IPS DF 4.7 (cell line): ENCODE results near the gene LIMS2.

Experiments used
- DNase-seq: peaks from one replicate; pipeline ENCODE4 v3.0.0-alpha.2; 2013; ENCODE audit warnings: low spot score; ENCODE audit errors: extremely low read depth

The LIMS2 gene

DNA sequence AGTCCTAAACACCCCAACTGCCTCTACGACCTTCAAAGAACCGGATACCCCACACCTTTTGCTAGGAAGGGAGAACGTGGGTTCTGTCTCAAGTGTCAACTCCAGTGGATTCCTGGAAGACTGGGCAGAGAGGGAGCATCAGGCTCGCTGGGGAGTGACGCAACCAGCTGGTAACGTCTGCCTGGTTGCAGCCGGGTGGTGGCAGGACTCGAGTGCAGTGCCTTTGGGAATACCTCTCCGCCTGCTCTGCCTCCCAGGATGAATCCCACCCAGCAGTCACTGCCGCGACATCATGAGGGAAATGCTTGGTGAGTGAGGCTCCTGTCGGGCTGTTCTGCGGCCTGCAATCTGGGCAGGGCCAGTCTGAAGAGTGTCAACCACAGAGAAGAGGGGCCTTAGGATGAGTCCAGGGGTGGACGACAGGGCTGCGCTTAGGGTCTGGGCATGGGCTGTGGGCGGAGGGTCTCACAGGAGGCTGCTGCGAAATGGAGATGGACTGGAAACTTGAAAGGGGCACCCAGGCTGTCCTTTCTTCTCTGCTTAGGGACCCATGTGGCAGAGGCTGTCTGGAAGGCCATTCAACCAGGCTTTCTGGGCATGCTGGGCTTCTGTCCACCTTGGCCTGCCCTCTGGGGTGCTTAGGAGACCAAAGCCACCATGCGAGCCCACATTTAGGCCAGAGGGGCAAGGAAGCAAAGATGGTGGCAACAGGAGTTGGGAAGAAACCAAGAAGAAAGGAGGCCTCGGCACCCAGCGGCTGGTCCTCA is 16.5 kb downstream of the LIMS2 start:
- DNase-seq: no peak

DNA sequence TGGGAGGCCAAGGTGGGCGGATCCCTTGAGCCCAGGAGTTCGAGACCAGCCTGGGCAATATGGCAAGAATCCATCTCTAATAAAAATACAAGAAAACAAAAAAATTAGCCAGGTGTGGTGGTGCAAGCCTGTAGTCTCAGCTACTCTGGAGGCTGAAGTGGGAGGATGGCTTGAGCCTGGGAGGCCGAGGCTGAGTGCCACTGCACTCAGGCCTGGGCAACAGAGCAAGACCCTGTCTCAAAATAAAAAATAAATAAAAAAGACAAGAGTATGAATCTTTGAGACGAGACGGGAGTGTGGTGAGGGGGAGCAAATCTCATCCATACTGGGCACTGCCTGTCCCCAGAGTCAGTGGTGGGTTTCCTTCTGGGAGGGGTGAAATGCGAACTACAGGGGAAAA is 17.2 kb downstream of the LIMS2 start:
- DNase-seq: no peak

DNA sequence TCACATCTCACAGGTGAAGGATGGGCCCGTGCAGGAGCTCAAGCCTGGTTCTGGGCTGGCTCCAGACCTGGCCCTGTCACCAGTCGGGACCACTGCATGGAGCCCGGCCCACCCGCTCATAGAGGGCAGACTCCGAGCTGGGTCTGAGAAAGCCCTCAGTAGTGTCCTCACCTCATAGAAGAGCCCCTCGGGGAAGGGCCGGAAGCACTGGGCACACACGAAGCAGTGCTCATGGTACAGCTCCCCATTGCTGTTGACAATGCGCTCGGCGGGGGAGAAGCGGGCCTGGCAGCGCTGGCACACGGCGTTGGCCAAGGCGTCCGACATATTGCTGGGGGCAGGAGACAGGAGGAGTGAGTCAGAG is 18.1 kb downstream of the LIMS2 start:
- DNase-seq: no peak

DNA sequence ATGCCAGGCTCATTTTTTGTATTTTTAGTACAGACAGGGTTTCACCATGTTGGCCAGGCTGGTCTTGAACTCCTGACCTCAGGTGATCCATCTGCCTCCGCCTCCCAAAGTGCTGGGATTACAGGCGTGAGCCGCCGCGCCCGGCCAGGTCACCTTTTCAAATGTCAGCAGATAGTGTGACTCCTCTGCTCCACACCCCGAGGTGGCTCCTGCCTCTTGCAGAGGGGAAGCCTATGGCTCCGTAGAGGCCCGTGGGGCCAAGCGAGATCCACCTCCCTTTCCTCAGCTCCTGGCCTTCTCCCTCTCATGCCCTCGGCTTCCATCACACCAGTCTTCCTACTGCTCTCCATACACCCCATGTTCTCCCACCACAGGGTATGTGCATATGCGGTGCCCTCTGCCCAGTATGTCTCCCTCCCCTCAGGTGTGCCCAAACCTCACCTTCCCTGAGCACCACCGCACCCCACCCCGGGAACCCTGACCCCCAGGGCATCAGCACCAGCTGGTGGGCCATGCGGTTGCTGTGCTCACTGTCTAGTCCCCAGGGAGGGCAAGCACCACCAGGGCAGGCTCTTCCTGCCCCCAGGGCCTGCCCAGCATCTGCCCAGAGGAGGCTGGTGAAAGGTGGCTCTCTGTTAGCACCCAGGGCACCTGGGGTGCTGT is 18.6 kb downstream of the LIMS2 start:
- no peak for DNase-seq

DNA sequence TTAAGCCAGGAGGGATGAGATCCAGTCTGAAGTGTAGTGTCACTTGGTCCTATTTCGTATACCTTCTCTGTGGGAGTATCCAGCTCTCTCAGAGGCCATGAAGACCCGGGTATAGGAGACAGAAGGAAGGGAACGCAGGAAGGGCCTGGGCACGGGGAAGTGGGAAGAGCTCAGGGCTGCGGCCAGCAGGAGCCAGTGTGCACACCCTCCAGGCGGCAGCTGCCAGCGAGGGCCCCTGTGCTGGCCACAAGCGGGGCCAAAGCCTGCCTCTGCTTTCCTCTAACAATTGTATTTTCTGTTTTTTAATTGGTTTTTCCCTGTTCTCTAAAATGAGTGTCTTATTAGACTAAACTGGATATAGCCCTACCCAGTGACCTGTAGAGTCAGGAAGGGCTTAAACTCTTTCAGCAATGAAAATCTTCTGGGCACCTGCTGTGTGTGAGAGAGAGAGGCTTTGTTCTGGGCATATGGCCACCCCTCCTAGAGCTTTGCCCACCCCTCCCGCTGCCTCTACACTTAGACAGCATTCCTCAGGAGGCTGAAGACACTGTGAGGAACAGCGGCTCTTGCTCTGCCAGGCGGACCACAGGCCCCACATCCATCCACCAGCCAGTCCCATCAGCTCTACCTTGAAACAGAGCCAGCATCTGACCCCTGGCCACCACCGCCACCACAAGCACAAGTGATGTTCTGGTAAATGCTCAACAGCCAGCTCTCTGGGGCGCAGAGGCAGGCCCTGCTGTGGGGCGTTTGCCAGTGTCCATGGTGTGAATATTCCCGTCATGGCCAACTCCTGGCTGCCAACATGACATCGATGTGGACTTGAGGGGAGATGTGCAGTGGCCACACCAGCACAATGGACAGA is 19.9 kb downstream of the LIMS2 start:
- DNase-seq: no peak

DNA sequence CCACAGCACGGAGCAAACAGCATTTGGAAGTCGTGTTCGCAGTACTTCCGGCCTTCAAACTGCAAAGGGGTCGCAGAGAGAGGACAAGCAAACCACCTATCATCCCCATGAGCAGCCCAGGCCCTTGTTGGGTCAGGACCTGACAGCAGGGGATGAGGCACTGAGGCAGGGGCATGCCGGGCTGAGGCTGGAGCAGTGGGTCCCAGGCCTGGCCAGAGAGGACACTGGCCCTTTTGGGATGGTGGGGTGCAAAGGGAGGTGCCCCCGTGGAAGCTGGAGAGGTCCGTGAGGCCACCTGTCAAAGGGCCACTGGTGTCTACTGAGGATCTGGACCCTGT is 20.5 kb downstream of the LIMS2 start:
- DNase-seq: no peak

DNA sequence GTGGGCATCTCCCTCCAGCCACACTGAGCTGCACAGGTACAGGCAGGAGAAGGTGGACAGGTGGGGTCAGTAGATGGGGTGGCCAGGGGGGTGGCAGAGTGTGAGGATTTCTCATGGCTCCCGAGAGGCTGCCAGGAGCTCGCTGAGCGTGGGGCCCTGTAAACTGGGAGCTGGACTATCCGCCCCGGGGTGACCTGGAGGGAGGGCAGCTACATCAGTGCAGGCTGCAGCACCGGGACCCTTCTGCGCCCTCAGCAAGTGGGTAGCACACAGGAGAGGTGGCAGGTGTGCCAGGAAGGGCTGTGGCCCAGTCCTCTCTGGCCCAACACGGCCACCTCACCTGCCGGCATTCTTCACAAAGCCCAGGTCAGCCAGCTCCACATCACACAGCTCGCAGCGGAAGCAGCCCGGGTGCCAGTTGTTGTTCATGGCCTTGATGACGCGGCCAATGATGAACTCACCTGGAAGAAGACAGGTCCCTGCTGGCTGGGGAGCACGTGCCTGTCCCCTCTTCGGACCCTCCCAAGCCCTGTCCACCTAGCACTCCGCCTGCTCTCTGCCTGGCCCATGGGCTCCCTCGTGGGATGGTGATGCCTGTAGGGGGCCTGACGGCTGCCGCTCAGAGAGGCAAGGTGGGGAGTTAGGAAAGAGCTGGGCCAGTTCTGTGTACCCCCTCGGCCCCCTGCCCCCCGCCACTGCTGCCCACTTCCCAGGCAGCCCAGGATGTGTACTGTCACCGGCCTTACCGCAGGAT is 21.1 kb downstream of the LIMS2 start:
- DNase-seq: no peak

DNA sequence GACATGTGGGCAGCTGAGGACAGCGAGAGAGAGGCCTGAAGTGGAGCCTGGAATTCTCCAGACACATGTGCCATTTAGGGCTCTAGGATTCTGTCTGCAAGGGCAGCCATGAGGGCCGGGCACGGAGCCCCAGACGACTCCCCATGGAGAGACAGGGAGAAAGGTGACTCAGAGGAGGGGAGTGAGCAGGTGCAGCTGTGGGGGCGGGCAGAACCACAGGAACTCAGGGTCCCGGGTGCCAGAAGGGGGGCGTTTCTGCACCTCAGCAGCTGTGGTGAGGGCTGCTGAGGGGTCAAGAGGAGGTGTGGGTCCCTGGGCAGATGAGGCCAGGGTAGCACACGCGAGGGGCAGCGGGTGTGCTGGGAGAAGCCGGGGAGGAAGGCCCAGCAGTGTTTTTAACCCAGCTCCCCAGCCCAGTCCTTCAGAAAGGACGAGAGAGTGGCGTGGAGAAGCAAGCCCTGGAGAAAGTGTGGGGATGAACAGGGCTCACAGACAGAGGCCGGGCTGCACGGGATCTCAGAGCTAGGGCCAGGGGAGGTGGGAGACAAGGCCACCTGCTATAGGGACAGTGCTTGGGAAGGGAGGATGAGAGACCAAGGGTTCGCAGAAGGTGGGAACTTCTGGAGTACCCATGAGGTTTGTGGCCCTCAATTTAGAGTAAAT is 21.8 kb downstream of the LIMS2 start:
- DNase-seq: no peak

DNA sequence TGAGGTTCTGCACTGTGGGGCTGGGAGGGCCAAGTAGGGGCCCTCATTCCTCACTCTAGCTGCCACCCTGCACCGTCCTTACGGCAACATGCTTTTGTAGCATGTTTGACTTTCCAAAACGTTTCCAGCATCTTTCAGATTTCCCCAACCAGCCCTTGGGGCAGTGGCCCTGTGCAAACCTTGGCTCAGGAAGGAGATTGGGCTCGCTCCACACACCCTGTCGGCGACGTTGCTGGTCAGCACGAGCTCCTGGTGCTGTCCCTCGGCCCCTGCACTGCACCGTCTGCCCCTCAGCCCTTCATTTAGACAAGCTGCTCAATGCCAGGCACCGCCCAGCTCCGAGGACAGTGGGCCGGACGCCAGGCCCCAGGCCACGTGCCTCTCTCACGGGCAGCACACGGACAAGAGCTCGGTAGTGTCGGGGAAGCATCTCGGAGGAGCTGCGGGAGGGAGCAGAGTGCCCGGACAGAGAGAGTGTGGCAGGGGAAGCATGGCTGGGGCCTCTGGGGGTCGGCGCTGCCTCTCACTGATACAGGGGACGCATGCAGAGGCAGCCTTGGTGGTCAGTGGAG is 22.5 kb downstream of the LIMS2 start:
- no peak for DNase-seq

DNA sequence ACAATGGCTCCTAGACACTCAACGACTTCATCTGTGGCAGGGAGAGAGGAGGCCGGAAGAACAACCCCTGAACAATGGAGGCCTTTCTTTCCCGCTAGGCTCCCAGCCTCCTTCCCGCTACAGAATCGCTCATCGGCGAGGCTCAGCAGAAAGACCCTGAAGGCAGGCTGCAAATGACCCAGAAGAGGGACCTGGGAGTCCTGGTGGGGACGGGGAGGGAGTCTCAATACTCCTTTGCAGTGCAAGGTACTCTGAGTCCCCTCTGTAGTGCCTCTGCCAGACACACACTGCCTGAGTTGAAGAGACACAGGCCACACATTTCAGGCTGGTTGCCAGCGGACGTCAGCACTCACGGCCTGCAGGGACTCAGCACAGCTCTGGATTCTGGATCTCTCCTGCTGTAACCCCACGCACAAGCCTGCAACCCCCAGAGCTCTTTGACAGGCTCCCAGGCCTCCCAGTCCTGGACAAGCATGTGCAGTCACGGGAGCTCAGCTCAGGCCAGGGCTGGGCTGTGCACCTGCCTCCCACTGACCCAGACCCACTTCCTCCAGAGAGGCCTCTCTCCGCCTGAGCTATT is 23.3 kb downstream of the LIMS2 start:
- no peak for DNase-seq

DNA sequence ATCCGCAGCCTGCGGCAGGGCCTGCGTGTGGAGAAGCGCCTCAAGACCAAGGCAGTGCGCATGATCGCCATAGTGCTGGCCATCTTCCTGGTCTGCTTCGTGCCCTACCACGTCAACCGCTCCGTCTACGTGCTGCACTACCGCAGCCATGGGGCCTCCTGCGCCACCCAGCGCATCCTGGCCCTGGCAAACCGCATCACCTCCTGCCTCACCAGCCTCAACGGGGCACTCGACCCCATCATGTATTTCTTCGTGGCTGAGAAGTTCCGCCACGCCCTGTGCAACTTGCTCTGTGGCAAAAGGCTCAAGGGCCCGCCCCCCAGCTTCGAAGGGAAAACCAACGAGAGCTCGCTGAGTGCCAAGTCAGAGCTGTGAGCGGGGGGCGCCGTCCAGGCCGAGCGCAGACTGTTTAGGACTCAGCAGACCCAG is 23.9 kb downstream of the LIMS2 start:
- no peak for DNase-seq

DNA sequence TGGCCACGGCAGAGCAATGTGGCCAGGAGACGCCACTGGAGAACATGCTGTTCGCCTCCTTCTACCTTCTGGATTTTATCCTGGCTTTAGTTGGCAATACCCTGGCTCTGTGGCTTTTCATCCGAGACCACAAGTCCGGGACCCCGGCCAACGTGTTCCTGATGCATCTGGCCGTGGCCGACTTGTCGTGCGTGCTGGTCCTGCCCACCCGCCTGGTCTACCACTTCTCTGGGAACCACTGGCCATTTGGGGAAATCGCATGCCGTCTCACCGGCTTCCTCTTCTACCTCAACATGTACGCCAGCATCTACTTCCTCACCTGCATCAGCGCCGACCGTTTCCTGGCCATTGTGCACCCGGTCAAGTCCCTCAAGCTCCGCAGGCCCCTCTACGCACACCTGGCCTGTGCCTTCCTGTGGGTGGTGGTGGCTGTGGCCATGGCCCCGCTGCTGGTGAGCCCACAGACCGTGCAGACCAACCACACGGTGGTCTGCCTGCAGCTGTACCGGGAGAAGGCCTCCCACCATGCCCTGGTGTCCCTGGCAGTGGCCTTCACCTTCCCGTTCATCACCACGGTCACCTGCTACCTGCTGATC is 24.4 kb downstream of the LIMS2 start:
- DNase-seq: no peak

DNA sequence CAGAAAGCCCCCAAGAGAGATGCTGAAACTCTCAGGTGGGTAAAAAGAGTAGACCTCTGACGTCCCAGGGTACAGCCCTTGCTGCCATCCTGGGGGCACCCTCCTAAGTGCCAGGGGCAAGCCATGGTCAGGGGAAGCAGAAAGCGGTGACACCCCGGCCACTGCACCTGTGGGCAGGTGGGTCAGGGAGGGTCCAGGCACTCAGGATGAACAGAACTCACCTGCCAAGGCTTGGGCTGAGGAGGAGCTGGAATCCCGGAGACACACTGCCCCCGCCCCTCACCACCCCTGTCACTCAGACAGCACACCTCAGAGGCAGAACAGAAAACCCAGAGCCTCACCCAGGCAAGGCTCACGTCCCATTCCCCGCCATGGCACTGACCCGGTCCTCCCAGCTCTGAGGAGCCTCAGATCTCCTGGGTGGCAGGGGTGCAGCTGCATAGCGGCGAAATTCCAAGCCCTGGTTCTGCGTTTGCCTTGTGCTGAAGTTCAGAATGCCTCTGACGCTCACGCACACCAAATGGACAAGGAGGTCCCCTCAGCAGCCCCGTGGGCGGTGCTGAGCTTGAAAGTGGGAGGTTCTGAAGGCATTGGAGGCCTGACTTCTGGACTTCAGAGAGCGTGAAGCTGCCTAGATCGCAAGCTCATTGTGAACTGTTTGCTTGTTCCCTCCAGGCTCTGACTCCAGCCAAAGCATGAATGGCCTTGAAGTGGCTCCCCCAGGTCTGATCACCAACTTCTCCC is 25.1 kb downstream of the LIMS2 start:
- DNase-seq: no peak

DNA sequence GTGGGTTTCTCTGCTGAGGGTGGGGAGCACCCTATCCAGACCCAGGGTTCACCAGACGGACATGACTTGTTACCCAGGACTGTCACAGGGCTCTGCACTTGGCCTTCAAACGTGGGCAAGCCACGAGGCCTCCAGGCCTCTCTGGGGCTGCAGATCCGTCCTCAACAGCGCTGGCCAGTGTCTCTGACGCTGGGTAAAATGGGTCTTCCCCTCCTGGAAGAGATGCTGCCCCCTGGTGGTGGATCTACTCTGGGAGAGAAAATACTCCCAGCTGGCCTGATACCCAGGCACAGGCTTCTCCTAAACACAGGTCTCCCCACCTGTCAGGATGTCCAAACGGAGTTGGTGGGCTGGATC is 25.7 kb downstream of the LIMS2 start:
- peak; percentile 53 for DNase-seq

DNA sequence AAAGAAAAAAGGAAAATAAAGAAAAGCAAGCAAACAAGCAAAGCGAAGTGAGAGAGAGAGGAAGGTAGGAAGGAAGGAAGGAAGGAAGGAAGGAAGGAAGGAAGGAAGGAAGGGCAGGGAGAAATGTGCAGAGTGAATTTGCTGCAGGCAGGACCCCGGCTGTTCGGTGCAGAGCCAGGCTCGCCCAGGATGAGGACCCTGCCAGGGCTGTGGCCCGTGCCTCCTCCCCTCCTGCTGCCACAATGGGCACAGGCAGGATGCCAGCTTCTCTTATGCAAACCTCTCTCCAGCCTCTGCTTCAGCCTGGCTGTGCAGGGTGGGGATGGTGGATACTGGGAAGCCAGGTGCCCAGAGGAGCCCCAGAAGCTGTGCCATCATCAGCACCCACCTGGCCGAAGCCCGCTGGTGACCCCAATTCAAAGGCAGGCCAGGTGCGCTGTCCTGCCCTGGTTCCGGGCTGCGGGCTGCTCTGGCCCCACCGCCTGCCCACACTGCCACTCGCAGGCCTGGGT is 26.2 kb downstream of the LIMS2 start:
- DNase-seq: no peak

DNA sequence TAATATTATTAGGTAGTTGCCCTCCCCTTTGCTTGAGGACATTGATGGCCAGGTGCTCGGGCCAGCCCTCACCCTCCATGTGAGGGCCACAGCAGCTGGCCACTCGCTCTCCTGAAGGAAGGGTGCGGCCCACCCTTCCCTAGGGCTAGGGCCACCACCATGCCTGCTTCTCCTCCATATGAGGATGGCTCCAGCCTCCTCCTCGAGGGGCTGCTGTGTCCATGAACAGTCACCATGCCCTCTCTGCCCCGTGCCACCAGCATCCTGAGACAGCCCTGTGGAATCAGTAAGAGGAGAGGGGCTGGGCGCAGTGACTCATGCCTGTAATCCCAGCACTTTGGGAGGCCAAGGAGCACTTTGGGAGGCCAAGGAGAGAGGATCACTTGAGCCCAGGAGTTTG is 27.0 kb downstream of the LIMS2 start:
- DNase-seq: no peak

DNA sequence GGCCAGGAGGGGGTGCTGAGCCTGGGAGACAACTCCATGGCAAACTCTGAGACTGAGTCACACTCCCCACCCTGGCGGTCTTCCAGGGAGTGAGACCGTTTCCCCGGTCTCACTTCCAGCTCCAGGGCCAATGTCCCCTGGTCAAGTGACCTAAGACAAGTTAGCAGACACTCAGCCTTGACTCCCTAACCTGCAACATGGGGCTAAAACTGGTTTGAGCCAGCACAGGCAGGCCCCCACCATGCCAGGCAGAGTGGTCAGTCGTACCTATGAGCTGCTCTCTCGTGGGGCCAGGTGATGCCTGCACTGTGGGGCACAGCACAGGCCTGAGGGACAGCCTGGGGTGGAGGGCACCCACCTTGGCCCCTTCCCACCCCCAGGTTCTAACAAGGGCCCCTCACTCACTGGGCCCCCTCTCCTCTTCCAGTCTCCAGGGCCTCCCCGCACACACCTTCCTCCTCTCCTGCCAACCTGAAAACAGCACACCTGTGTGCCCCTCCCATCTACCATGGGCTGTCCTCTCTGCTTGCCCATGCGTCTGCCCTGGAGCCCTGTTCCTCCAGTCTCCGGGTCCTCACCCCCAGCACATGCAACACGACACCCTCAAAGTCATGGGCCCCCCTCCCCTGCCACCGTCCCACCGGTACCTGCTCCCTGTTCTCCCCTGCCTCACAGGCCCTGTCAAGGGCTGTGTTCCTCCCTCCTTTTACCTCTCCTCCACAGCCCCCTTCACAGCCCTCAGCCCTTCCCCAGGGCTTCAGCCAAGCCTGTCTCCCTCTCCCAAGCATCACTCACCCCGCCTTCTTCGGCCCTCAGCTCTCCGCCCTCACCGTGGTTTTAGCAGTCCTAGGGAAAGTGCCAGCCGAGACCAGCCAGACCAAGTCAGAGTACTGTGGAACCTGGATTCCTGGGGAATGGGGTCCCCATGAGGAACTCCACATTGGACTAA is 27.8 kb downstream of the LIMS2 start:
- no peak for DNase-seq
